K562 (cell line): Measurements from ENCODE around the gene OPA3. TPM values are rescaled to one million over a fixed set of nuclear protein-coding genes. Genes with fewer than 3 reads are reported as not detected.

Source experiments
- CREB1 ChIP-seq, 2 experiments: sonication (generic) in 1 of 2; formaldehyde crosslinking in 1 of 2; IDR thresholded peaks; 2 replicates each; pipeline versions ENCODE4 v1.6.1 to v1.8.0; 2012 to 2022; ENCODE audit warnings: inconsistent platforms in 1 of 2, mild to moderate bottlenecking in 1 of 2, missing genetic modification reagents in 1 of 2, moderate library complexity in 1 of 2
- CREM ChIP-seq: IDR thresholded peaks from 2 replicates; pipeline ENCODE4 v1.6.1; 2014; ENCODE audit warnings: antibody characterized with exemption, low read depth
- CTBP1 ChIP-seq: fragments of 450-650 bp; IDR thresholded peaks from 2 replicates; pipeline ENCODE4 v1.6.1; 2016; ENCODE audit warnings: borderline replicate concordance
- EP400 ChIP-seq: fragments of 450-650 bp; IDR thresholded peaks from 2 replicates; pipeline ENCODE4 v1.6.1; 2017; ENCODE audit warnings: antibody characterized with exemption, mild to moderate bottlenecking, moderate library complexity
- GABPB1 ChIP-seq: sonication (generic); formaldehyde crosslinking; IDR thresholded peaks from 2 replicates; pipeline ENCODE4 v1.8.0; 2022; ENCODE audit warnings: mild to moderate bottlenecking, missing genetic modification reagents
- HCFC1 ChIP-seq: IDR thresholded peaks from 2 replicates; pipeline ENCODE4 v1.6.1; 2012; ENCODE audit warnings: low read depth, low read length, improper control_type of control experiment
- HNRNPLL ChIP-seq: fragments of 200-400 bp; formaldehyde crosslinking; IDR thresholded peaks from 2 replicates; pipeline ENCODE4 v1.6.1; 2017; ENCODE audit warnings: low read length, low read depth, mild to moderate bottlenecking; ENCODE audit not compliant: poor library complexity, severe bottlenecking
- NUFIP1 ChIP-seq: fragments of 450-650 bp; IDR thresholded peaks from 2 replicates; pipeline ENCODE4 v1.6.1; 2018; ENCODE audit not compliant: partially characterized antibody
- PML ChIP-seq: IDR thresholded peaks from 2 replicates; pipeline ENCODE4 v1.6.1; 2012; ENCODE audit warnings: low read length, inconsistent platforms
- PPARD ChIP-seq: fragments of 250-450 bp; sonication (Bioruptor Pico); IDR thresholded peaks from 2 replicates; pipeline ENCODE4 v1.8.0; 2022; ENCODE audit warnings: inconsistent platforms, mild to moderate bottlenecking, moderate library complexity
- RB1 ChIP-seq: fragments of 450-650 bp; IDR thresholded peaks from 2 replicates; pipeline ENCODE4 v1.6.1; 2017; ENCODE audit warnings: low read depth, mild to moderate bottlenecking
- XRCC5 ChIP-seq: fragments of 200-400 bp; formaldehyde crosslinking; IDR thresholded peaks from 2 replicates; pipeline ENCODE4 v1.6.1; 2017; ENCODE audit warnings: low read depth, mild to moderate bottlenecking, low read length
- ZNF274 ChIP-seq: IDR thresholded peaks from 2 replicates; pipeline ENCODE4 v1.6.1; 2011; ENCODE audit warnings: low read depth, mild to moderate bottlenecking, low read length, moderate library complexity, borderline replicate concordance
- polyA plus RNA-seq, 8 experiments: library from polyadenylated mRNA; depleted of rRNA in 4 of 8; stranded (reverse) in 5 of 8; unstranded in 3 of 8; fragments of >200 nt; fragmentation: Nextera tagmentation in 2 of 8; fragmentation: Illumina TruSeq in 1 of 8; extraction: Ambion mirVana in 2 of 8; extraction: Trizol in 1 of 8; gene quantifications; 2 replicates each; pipeline versions ENCODE4 v1.2.1 to v1.2.3, GENCODE V29; 2011 to 2014; ENCODE audit warnings: inconsistent platforms in 1 of 8, missing spikeins in 1 of 8
- total RNA-seq, 7 experiments: library from RNA; depleted of rRNA in 6 of 7; stranded (reverse); fragments of >200 nt in 6 of 7; fragmentation: Illumina TruSeq in 2 of 7; extraction: Trizol in 2 of 7; gene quantifications; 2 replicates each; pipeline versions ENCODE4 v1.2.1 to v1.2.3, GENCODE V29; 2011 to 2021; ENCODE audit warnings: low replicate concordance in 1 of 7
- TF ChIP-seq, protein P1 (sequence below): fragments of 450-650 bp; formaldehyde crosslinking; IDR thresholded peaks from 2 replicates; pipeline ENCODE4 v1.4.0; 2020; ENCODE audit warnings: mild to moderate bottlenecking, mixed read lengths
- TF ChIP-seq, protein P2 (sequence below): fragments of 200-800 bp; sonication (Bioruptor generic); IDR thresholded peaks from 2 replicates; pipeline ENCODE4 v1.6.1; 2016; ENCODE audit warnings: missing genetic modification characterization, missing compliant biosample characterization
- TF ChIP-seq, protein P3 (sequence below): sonication (generic); formaldehyde crosslinking; IDR thresholded peaks from 2 replicates; pipeline ENCODE4 v1.9.0; 2022; ENCODE audit warnings: mild to moderate bottlenecking, missing genetic modification reagents
- TF ChIP-seq, protein P4 (sequence below): fragments of 250-450 bp; sonication (Bioruptor Pico); IDR thresholded peaks from 2 replicates; pipeline ENCODE4 v1.9.0; 2021; ENCODE audit warnings: mild to moderate bottlenecking
- TF ChIP-seq, protein P5 (sequence below): sonication (generic); formaldehyde crosslinking; IDR thresholded peaks from 2 replicates; pipeline ENCODE4 v1.5.0; 2020; ENCODE audit warnings: missing genetic modification reagents

Gene OPA3
- total and polyA plus RNA-seq, 9 of the 15 experiments (the other 6 are each of a cell fraction or from before 2014, with no cell fraction given) = 1.4 to 18.8 (median 9.0) TPM

DNA sequence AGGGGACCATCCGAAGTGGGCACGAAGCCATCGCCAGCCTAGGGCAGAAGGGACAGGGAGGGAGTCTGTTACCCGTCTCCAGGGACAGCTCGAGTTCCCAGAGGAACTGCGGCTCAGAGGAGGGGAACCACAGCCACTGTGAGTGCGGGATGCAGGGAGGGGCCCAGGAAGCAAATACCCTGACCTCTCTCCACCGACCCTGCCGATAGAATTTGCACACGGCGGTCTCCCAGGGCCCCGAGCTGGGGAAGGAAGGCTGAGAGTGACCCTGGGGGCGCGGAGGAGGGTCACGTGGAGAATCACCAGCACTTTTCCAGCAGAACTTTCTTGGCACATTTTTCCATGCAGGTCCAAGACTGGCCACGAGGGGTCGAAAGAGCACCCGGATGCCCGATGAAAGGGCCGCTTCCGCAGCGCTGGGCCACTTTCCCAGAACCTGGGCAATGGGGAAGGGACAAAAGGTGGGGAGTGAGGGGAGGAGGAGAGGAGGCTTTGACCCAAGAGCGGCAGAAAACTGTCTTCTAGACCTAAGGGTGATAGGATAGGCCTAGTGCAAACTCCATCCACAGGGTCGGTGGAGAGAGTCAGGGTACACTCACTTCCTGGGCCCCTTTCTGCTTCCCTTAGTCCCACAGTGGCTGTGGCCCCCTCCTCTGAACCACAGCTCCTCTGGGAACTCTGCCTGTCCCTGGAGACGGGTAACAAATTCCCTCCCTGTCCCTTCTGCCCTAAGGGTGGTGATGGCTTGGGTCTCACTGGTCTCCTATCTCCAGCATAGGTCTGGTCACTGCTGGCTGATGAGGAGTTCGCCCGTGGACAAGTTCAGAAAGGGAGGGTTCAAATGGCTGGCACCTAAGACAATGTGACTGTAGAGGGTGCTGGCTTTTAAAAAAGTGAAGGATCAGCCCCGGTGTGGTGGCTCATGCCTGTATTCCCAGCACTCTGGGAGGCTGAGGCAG, 22.7 kb upstream of the OPA3 start (continued):
- TF ChIP-seq RB1 = peak; percentile 49; the same call in 1 of the 2 replicates
- peak; percentile 30 for TF ChIP-seq HNRNPLL
- peak; percentile 48; the same call in 1 of the 2 replicates for TF ChIP-seq HCFC1
- no peak for TF ChIP-seq EP400
- TF ChIP-seq, protein P1, sequence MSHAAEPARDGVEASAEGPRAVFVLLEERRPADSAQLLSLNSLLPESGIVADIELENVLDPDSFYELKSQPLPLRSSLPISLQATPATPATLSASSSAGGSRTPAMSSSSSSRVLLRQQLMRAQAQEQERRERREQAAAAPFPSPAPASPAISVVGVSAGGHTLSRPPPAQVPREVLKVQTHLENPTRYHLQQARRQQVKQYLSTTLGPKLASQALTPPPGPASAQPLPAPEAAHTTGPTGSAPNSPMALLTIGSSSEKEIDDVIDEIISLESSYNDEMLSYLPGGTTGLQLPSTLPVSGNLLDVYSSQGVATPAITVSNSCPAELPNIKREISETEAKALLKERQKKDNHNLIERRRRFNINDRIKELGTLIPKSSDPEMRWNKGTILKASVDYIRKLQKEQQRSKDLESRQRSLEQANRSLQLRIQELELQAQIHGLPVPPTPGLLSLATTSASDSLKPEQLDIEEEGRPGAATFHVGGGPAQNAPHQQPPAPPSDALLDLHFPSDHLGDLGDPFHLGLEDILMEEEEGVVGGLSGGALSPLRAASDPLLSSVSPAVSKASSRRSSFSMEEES (CRISPR knock-in tag) = peak; percentile 29
- peak; percentile 62; the same call in 1 of the 2 replicates for TF ChIP-seq XRCC5
- peak; percentile 77; the same call in 1 of the 2 replicates for TF ChIP-seq CTBP1
- peak; percentile 52 for TF ChIP-seq GABPB1 (CRISPR knock-in tag)
- TF ChIP-seq PPARD (CRISPR knock-in tag) = no peak
- TF ChIP-seq ZNF274 = no peak
- TF ChIP-seq CREB1 (IDR thresholded peaks at IDR 0.05) = no peak
- 0 out of 2 replicates have a peak, but pooled peaks have one; percentile 30 for TF ChIP-seq CREB1 (CRISPR knock-in tag; IDR thresholded peaks at IDR 0.05)
- TF ChIP-seq, protein P2, sequence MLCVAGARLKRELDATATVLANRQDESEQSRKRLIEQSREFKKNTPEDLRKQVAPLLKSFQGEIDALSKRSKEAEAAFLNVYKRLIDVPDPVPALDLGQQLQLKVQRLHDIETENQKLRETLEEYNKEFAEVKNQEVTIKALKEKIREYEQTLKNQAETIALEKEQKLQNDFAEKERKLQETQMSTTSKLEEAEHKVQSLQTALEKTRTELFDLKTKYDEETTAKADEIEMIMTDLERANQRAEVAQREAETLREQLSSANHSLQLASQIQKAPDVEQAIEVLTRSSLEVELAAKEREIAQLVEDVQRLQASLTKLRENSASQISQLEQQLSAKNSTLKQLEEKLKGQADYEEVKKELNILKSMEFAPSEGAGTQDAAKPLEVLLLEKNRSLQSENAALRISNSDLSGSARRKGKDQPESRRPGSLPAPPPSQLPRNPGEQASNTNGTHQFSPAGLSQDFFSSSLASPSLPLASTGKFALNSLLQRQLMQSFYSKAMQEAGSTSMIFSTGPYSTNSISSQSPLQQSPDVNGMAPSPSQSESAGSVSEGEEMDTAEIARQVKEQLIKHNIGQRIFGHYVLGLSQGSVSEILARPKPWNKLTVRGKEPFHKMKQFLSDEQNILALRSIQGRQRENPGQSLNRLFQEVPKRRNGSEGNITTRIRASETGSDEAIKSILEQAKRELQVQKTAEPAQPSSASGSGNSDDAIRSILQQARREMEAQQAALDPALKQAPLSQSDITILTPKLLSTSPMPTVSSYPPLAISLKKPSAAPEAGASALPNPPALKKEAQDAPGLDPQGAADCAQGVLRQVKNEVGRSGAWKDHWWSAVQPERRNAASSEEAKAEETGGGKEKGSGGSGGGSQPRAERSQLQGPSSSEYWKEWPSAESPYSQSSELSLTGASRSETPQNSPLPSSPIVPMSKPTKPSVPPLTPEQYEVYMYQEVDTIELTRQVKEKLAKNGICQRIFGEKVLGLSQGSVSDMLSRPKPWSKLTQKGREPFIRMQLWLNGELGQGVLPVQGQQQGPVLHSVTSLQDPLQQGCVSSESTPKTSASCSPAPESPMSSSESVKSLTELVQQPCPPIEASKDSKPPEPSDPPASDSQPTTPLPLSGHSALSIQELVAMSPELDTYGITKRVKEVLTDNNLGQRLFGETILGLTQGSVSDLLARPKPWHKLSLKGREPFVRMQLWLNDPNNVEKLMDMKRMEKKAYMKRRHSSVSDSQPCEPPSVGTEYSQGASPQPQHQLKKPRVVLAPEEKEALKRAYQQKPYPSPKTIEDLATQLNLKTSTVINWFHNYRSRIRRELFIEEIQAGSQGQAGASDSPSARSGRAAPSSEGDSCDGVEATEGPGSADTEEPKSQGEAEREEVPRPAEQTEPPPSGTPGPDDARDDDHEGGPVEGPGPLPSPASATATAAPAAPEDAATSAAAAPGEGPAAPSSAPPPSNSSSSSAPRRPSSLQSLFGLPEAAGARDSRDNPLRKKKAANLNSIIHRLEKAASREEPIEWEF (CRISPR knock-in tag) = no peak
- TF ChIP-seq, protein P3, sequence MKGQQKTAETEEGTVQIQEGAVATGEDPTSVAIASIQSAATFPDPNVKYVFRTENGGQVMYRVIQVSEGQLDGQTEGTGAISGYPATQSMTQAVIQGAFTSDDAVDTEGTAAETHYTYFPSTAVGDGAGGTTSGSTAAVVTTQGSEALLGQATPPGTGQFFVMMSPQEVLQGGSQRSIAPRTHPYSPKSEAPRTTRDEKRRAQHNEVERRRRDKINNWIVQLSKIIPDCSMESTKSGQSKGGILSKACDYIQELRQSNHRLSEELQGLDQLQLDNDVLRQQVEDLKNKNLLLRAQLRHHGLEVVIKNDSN = peak; percentile 89
- TF ChIP-seq NUFIP1 = no peak
- TF ChIP-seq, protein P4, sequence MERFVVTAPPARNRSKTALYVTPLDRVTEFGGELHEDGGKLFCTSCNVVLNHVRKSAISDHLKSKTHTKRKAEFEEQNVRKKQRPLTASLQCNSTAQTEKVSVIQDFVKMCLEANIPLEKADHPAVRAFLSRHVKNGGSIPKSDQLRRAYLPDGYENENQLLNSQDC (CRISPR knock-in tag) = 0 out of 2 replicates have a peak, but pooled peaks have one; percentile 17
- TF ChIP-seq, protein P5, sequence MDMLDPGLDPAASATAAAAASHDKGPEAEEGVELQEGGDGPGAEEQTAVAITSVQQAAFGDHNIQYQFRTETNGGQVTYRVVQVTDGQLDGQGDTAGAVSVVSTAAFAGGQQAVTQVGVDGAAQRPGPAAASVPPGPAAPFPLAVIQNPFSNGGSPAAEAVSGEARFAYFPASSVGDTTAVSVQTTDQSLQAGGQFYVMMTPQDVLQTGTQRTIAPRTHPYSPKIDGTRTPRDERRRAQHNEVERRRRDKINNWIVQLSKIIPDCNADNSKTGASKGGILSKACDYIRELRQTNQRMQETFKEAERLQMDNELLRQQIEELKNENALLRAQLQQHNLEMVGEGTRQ (CRISPR knock-in tag) = peak; percentile 89
- no peak for TF ChIP-seq CREM
- TF ChIP-seq PML = 0 out of 2 replicates have a peak, but pooled peaks have one; percentile 20
